Measurements from ENCODE around the gene PIK3C2B.
A peak's percentile ranks its signal among the peaks of the same experiment; 100 is the strongest.
"Not testable (repeated sequence)": the region's sequence is repeated elsewhere in the genome, so short reads cannot be mapped to it uniquely, and the experiment has no call there.

PIK3C2B gene, protein sequence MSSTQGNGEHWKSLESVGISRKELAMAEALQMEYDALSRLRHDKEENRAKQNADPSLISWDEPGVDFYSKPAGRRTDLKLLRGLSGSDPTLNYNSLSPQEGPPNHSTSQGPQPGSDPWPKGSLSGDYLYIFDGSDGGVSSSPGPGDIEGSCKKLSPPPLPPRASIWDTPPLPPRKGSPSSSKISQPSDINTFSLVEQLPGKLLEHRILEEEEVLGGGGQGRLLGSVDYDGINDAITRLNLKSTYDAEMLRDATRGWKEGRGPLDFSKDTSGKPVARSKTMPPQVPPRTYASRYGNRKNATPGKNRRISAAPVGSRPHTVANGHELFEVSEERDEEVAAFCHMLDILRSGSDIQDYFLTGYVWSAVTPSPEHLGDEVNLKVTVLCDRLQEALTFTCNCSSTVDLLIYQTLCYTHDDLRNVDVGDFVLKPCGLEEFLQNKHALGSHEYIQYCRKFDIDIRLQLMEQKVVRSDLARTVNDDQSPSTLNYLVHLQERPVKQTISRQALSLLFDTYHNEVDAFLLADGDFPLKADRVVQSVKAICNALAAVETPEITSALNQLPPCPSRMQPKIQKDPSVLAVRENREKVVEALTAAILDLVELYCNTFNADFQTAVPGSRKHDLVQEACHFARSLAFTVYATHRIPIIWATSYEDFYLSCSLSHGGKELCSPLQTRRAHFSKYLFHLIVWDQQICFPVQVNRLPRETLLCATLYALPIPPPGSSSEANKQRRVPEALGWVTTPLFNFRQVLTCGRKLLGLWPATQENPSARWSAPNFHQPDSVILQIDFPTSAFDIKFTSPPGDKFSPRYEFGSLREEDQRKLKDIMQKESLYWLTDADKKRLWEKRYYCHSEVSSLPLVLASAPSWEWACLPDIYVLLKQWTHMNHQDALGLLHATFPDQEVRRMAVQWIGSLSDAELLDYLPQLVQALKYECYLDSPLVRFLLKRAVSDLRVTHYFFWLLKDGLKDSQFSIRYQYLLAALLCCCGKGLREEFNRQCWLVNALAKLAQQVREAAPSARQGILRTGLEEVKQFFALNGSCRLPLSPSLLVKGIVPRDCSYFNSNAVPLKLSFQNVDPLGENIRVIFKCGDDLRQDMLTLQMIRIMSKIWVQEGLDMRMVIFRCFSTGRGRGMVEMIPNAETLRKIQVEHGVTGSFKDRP (N-terminal part only)
- total RNA-seq, result 34.5 to 41.2 reads per million in 2 donors

DNA sequence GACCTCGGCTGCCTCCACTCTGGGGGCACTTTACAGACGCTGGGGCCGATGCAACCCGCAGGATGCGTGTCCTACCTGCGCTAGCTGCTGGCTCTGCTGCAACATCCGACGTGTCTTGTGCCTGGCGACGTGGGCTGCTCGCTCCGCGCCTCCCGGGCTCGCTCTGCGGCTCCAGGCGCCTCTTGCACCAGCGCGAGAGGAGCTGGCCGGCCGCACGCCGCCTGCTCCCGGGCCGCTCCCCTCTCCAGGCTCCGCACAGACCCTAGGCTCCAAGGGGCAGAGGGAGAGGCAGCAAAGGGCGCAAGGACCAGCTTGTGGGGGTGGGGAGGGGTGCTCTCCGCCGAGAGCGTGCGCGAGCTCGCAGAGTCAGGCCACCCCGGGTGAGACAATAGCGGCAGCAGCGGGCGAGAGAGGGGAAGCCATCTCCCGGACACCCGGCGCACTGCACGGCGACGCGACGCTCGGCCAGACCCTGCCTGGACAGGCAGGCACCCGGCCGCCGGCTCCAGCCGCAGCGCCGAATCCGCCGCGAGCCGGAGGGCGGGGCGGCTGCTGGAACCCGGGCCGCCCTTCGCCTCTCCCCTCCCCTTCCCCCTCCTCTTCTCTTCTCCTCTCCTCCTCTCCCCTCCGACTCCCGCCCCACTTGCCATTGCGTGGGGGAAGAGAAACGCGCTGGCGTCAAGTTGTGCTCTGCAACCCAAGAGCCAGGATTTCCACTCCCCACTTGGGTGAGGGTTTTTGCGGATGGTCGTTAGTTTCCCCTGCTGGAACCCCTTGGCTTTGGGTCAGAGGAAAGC, at the start of gene PIK3C2B:
Gene PIK3C2B, minus strand, starts transcription at position 525 of the 797 bp plus-strand sequence. CDS start 25,003 bp downstream, outside the sequence.
- DNase-seq, result peak; percentile 52

DNA sequence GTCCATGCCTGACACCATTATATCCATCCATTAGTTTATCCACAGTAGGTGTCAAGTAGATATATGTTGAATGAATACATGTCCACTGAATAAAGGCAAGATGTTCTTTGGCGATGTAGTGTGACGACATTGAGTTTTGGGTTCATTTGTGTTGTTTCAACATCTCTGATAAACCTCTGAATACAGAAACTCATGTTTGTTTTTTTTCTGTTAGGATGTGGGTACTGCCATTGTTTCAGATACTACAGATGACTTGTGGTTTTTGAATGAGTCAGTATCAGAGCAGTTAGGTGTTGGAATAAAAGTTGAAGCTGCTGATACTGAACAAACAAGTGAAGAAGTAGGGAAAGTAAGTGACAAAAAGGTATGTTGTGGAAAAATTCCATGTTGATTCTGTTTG, 49.7 kb upstream of the PIK3C2B start:
- DNase-seq, result no peak

DNA sequence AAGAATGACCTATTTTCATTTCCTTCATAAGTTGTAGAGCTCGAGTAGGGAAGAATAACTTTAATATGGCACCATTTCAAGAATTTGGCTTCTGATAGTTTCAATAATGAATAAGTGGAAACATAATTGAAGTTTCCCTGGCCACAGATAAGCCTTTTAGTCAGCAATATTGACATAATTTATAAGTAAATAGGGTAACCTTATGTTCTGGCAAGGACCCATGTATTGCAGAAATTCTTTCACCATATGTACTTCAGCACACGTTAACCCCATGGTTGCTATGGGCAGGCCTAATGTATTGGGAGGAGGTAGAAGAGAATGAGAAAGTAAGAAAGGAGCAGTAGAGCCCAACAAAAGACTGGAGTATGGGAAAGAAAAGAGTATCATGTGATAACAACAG, 47.0 kb upstream of the PIK3C2B start:
- no peak for DNase-seq

DNA sequence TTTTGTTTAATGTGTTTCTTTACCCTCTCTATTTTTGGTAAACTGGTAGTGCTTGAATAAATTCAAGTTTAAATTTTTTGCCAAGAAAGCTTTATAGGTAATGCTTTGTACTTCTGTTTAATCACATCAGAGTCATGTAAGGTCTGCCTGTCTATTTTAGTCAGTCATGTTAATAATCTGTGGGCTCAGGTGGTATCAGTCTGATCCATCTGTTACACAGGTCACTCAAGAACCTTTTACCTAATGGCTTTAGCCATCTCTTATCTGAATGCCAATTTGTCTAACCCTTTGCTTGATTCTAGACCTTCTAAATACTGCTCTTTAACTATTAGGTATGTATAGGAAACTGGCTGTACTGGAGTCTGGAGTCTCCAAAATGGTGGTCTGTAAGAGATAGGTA, 38.2 kb upstream of the PIK3C2B start:
- DNase-seq, result no peak

DNA sequence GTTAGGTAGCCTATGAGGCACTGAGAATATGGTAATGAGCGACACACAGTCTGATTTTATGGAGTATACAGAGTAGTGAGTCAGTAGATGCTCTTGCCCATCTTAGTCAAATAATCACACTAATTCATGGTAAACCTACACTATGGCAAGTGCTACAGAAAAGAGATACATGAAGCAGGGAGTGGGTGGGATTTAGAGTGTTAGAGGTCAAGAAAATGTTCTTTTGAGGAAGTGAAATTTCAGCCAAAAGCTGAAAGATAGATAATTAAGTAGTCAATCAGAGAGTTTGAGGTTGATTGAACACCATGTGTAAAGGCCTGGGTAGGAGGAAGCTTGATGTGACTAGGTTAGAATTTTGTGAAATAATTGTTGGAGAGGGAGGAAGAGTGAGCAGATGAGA, 36.3 kb upstream of the PIK3C2B start:
- DNase-seq, result no peak

DNA sequence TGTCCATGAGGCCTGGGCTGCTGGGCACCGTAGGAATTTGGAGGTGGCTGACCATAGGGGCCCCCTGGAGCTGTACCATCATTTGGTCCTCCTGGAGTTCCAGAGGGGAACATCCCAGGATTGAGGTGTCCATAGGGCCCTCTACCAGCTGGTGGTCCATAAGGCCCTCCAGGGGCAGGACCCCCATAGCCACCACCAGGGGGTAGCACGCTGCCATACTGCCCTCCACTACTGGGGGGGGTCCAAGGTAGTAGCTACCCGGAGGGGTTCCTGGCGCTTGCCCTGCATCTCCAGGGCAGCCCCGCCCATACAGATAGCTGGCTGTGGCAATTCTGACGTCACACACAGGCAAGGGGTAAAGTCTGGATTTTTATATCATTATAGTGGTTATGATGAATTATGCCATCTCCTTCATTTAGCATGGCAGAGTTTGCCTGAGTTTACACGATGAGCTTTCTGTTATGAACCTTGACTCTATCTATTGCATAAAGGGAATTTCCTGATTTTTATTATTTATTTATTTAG, 34.8 kb upstream of the PIK3C2B start:
- no peak for DNase-seq

DNA sequence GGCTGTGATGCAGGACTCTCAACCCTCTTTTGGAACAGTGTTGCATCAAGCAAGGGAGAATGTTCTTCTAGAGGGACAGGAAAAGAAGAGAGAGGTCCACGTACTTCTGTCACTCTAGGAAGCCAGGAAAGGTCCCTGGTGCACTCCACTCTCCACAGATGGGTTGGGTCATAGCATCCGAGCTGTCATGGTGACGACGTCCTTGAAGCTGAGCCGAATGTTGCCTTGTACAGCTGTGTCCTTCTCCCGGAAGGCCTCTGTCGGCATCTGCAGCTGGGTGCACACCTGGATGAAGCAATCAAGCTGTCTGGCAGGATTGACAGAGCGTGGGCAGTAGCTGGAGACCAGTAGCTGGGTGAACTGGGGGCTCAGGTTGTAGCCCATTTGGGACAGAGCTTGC, 34.1 kb upstream of the PIK3C2B start:
- no peak for DNase-seq

DNA sequence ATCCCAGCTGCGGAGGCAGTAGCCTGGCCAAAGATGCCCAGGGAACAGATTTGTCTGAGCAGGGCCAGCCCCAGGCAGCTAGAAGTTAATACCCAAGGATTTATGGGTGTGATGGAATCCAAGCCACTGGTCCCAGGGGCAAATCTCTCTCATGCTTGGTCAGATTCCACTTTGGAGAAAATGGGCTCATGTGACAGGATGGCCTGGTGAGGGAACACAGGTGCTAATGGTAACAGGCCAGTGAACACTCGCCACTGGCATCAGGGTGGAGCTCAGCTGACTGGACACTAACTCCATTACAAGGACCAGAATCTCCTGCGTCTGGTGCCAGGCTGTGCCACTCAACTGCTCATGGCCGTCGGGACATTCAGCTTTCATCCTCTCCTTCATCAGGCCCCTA, 33.6 kb upstream of the PIK3C2B start:
- DNase-seq, result no peak

DNA sequence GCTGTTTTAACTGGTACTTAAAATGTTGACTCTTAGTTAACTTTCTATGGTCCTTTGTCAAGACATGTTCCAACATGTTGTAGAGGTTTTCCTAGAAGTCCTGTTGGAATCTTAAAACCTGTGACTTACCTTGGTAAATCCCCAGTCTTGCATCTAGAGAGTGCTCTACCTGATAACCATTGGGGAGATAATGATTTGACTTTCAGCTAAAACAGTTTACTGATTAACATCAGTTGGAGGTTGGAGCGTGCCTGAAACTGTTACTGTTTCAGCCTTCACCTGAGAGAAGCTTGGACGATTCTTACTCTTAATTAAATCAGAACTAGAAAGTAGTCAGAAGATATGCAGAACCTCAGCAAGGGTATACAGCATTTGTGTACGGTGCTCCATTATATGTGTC, 30.4 kb upstream of the PIK3C2B start:
- DNase-seq, result no peak

DNA sequence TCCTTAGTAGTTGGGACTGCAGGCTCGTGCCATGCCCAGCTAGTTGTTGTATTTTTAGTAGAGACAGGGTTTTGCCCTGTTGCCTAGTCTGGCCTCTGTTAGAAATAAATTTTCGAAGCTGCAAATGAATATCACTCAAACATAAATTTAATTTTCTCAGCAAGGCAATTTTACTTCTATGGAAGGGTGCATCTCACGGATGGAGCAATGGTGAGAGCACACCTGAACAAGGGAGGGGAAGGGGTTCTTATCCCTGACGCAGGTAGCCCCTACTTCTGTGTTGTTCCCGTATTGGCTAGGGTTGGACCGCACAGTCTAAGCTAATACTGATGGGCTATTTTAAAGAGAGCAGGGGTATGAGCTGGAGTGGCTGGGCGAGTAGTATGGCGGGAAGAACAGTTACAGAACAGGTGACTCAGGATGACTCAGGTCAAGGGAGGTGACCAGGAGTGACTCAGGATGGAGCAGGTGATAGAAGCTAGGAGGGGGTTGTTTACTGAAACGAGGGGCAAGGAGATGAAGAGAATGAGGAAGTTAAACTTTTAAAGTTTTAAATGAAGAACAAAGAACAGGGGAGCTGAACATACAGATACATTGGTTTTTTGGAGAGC, 29.1 kb upstream of the PIK3C2B start:
- no peak for DNase-seq

DNA sequence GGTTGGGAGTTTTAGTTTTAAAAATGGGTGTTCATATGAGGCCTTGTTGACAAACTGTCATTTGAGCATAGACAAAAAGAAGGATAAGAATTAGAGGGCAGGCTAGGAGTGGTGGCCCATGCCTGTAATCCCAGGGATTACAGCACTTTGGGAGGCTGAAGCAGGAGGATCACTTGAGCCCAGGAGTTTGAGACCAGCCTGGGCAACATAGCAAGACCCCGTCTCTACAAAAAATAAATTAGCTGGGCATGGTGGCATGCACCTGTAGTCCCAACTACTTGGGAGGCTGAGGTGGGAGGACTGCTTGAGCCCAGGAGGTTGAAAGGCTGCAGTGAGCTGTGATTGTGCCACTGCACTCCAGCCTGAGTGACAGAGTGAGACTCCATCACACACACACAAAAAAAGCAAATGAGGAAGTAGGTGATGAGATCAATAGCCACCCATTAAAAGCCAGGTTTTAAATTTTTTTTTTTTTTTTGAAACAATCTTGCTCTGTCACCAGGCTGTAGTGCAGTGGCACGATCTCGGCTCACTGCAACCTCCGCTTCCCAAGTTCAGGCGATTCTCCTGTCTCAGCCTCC, 27.4 kb upstream of the PIK3C2B start:
- not testable (repeated sequence) for DNase-seq

DNA sequence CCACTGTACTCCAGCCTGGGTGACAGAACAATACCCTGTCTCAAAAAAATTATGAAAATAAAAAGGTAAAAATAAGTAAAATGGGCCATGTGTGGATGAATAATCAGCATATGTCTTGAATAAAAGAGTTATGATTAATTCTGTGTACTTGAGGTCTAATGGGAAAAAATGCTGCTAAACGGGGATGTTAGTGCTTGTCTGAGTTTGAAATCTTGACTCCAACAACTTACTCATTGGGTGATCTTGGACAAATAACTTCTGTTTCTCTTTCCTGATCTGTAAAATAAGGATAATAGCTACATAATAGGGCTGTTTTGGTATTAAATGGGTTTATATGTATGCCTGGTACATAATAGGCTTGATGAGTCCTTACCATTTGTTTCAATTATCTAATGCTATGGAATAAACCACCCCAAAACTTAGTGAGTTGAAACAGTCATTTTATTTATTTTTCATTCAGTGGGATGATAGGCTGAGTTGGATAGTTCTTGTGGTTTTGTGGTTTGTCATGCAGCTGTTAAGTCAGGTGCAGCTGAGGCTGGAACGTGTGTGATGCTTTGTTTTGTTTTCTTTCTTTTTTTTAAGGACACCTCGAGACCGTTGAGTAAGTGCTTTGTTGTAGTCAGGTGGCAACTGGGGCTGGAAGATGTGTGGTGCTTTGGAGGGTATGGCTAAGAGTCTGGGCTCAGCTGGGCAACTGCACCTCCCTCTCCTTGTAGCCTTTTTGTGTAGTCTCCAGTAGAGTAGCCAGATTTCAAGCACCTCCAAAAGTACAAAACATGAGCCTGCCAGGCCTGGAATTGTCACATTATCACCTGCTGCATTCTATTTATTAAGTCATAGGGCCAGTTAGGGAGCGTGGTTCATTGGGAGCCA, 26.5 kb upstream of the PIK3C2B start:
- no peak for DNase-seq

DNA sequence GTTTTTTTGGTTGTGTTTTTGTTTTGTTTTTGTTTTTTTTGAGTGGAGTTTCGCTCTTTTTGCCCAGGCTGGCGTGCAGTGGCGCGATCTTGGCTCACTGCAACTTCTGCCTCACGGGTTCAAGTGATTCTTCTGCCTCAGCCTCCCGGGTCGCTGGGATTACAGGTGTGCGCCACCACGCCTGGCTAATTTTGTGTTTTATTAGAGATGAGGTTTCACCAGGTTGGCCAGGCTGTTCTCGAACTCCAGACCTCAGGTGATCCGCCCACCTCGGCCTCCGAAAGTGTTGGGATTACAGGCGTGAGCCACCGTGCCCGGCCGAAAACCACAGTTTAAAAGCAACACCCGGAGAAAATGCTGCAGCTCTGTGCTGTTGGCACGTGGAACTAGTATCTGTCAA, 22.8 kb upstream of the PIK3C2B start:
- DNase-seq, result not testable (repeated sequence)

DNA sequence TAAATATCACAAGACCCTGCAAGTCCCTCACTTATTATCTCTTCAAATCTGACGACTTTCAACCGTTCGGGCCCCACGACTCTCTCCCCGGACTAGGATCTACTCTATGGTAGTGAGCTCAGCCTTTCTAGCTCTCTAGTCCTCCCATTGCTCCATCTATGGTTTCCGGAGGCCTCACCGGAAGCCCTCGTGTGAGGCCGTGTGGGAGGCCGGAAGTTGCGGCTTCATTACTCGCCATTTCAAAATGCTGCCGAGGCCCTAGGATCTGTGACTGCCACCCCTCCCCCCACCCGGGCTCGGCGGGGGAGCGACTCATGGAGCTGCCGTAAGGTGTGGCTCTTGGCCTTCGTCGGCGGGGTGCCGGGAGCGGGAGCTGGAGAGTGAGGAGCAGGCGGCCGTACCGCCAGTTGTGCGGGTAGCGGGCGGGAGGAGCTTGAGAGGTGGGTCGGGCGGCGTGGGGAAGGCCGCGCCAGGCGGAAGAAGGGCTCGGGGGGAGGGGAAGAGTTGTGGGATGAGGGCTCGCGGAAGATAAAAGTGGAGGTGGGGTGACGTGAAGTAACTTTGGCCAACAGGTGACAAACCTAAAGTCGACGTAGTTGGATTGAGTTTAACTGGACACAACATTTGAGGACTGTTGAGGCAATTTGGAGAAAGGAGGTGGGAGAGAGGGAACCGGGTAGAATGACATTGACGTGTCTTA, 21.7 kb upstream of the PIK3C2B start, which contains the start of gene MDM4:
Gene MDM4, plus strand, starts transcription at position 227 of the 700 bp plus-strand sequence. CDS start 9,113 bp downstream, outside the sequence.
- peak; percentile 77 for DNase-seq

DNA sequence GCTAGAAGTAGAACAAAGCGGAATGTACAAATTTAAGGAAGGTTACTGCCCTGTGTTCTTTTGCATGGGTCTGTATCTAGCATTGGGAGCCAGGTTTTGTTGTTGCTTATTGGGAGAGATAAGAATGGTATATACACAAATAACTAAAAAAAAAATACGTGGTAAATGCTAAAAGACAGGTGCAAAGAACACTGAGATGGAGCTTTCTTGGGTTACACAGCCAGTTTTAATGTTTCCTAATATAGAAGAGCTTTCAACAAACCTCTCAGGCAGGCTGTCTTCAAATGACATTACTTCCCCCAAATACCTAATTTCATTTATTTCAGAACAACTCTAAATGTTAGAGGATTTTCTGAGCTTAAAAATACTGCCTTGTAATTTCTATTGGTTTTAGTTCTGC, 20.2 kb upstream of the PIK3C2B start:
- no peak for DNase-seq

DNA sequence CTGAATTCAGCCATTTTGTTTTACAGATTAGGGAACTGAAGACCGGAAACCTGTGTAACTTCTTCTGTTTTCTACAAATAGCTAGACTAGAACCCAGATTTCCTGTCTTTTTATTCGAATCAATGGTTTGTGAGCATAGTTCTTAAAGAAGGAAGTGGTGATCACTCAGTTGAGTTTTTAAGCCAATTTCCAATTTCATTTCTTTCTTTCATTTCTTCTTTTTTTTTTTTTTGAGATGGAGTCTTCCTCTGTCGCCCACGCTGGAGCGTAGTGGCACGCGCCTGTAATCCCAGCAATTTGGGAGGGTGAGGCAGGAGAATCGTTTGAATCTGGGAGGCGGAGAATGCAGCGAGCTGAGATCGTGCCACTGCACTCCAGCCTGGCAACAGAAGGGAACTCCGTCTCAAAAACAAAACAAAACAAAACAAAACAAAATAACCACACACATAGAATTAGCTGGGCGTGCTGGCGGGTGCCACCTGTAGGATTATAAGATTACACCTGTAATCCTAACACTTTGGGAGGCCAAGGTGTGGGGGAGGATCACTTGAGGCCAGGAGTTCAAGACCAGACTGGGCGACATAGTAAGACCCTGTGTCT, 18.6 kb upstream of the PIK3C2B start:
- DNase-seq, result no peak

DNA sequence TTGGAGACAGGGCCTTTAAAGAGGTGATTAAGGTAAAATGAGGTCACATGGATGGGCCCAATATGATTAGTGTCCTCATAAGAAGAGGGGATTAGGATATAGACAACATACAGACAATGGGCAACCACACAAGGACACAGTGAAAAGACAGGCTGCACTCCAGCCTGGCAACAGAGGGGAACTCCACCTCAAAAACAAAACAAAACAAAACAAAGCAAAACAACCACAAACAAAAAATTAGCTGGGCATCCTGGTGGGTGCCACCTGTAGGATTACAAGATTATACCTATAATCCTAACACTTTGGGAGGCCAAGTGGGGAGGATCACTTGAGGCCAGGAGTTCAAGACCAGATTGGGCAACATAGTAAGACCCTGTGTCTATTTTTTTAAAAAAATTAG, 16.8 kb upstream of the PIK3C2B start:
- DNase-seq, result no peak

DNA sequence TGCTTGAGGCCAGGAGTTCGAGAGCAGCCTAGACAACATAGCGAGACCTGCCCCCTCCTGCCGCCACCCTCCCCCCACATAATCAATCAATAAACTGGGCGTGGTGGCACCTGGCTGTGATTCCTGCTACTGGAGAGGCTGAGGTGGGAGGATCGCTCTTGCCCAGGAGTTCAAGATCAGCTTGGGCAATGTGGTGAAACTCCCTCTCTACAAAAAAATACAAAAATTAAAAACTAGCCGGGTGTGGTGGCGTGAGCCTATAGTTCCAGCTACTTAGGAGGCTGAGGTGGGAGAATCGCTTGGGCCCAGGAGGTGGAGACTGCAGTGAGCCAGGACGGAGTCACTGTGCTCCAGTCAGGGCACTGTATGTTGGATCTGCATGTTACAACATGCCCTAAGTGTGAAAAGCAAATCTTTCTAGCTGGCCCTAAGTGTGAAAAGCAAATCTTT, 14.6 kb upstream of the PIK3C2B start:
- no peak for DNase-seq
